NCI-H345 (cell line): Measurements from ENCODE around the gene CCNY.

Source experiments
- DNase-seq: peaks from one replicate; lab custom pipeline; 2025; lab: John Stamatoyannopoulos, UW

CCNY gene

GRCh38 chr10:35355971-35356724 lies 19.8 kb downstream of the CCNY start:
- no peak for DNase-seq

- no peak for DNase-seq
Measured at GRCh38 chr10:35356725-35357092, 20.4 kb downstream of the CCNY start.

GRCh38 chr10:35359056-35359455 lies 22.7 kb downstream of the CCNY start:
- DNase-seq = no peak

- DNase-seq = no peak
Measured at GRCh38 chr10:35359873-35360272, 23.6 kb downstream of the CCNY start.

- DNase-seq = no peak
Measured at GRCh38 chr10:35362701-35363350, 26.5 kb downstream of the CCNY start.

GRCh38 chr10:35363587-35363986 lies 27.3 kb downstream of the CCNY start:
- no peak for DNase-seq

- DNase-seq = no peak
Measured at GRCh38 chr10:35364808-35365207, 28.5 kb downstream of the CCNY start.

- DNase-seq = no peak
Measured at GRCh38 chr10:35365994-35366393, 29.7 kb downstream of the CCNY start.

- DNase-seq = no peak
Measured at GRCh38 chr10:35367107-35367859, 31.0 kb downstream of the CCNY start.

- DNase-seq = no peak
Measured at GRCh38 chr10:35367982-35368381, 31.7 kb downstream of the CCNY start.

- DNase-seq = no peak
Measured at GRCh38 chr10:35368485-35369048, 32.3 kb downstream of the CCNY start.

- no peak for DNase-seq
Measured at GRCh38 chr10:35369049-35369611, 32.8 kb downstream of the CCNY start.

GRCh38 chr10:35371731-35372130 lies 35.4 kb downstream of the CCNY start:
- no peak for DNase-seq

- DNase-seq = no peak
Measured at GRCh38 chr10:35372329-35372728, 36.0 kb downstream of the CCNY start.

GRCh38 chr10:35375091-35375765 lies 38.9 kb downstream of the CCNY start:
- no peak for DNase-seq

GRCh38 chr10:35377050-35377728 lies 40.9 kb downstream of the CCNY start:
- DNase-seq = no peak

GRCh38 chr10:35378541-35379210 lies 42.4 kb downstream of the CCNY start:
- no peak for DNase-seq

GRCh38 chr10:35379226-35380137 lies 43.2 kb downstream of the CCNY start:
- no peak for DNase-seq

GRCh38 chr10:35382096-35382495 lies 45.8 kb downstream of the CCNY start:
- DNase-seq = no peak
